Measurements from ENCODE around the gene CHST15.

CHST15 gene

DNA sequence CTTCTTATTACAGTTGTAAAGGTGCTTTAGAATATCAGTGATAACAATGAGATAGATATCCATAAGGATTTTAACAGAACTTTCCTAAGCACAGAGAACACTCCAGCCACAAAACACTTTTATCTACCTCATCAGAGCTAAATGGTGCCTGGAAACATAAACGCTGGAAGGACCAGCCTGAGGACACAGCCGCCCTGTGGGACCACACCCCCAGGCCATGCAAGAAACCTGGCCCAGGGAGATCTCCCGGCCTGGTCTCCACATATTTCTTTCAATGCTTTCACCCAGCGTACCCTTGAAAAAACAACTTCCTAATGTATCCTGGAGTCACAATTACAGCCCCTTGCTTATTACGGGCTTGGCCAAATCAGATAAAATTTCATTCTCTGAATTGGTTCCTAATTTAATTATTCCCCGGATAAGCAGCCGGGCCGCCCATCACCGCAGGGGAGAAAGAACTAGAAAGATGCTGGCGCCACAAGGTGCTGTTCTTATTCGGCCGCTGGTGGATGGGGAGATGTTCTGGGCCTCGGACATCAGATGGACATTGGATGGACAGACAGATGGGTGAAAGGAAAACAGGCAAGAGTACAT, 11.8 kb downstream of the CHST15 start:
- no peak for DNase-seq (ENCODE audit: low read depth)

DNA sequence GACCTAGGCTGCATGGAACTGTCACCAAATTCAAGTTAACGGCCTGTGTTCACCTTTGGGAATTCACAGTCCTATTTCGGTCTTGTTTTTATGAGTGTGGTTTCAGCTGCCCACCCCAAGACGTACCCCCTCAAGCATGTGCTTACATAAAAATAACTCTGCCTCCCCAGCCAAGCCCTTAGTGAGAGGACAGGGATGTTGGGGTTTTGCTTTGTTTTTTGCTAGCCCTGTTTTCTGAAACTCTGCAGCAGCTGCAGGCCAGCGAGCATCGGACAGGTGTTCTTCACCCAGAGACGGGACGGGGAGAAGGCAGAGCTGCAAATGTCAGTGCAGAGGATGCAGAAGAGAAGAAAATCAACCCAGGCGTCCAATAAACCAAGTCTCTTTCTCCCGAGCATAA, 13.5 kb downstream of the CHST15 start:
- DNase-seq (ENCODE audit: low read depth): no peak

DNA sequence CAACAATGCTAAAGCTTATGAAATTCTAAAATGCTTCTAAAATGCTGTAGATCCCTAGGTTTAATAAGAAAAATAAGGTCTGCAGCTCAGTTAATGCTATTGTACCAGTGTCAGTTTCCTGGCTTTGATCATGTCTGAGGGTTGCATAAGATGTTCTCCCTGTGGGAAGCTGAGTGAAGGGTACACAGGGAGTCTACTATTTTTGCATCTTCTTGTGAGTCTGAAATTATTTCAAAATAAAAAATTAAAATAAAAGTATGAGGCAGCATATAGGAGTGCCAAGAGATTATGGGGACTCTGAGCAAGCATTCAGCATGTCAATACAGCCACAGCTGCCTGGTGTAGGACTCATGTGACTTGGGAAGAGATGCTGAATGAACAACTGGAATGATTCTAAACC, 14.7 kb downstream of the CHST15 start:
- no peak for DNase-seq (ENCODE audit: low read depth)

DNA sequence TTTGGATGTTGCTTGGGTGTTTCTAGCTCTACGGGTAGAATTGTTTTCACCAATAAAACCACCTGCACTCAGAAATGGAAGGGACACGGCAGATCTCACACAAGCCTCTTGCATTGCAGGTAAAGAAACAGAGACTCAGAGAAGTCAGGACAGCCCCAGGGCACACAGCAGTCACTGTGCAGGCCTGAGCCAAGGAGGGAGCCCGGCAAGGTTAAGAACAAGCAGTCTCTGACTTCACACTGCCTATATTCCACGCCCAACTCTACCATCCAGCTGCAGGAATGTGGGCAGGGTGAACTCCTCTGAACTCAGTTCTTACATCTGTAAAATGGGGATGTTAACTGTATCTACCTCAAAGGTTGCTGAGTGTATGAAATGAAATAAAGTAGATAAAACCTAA, 15.4 kb downstream of the CHST15 start:
- DNase-seq (ENCODE audit: low read depth): no peak

DNA sequence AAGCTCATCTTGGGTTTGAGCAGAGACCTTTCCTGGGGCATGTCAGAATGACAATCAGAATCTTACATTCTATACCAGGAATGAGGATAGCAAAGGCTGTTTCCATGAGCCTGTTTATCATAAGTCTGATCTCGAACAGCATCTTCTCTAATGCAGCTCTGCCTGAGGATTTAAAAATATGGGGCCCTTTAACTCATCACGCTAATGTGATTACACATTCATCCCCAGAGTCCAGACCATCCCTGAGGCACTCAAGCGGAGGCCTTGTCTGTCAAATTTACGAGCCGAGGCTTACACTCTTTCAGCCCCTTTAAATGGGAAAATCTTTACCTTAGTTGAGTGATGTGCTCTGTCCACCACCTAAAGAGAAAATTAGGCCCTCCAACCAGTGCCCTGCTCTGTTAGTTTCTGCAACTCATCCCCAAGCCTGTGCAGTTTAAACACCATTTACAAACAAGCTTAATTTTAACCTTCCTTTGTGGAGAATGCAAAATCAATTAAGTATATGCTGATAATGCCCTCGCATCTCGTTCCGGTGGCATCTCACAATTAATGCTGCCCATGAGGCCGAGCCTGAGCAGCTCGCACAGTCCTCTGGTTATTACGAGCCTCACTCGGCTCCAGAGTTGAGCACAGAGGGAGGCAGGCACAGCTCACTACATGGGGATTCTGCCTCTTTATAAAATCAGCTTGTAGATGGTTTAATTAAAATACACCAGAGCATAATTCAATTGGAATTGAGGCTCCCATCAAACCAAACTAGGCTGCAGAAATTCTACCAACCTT, 16.0 kb downstream of the CHST15 start:
- DNase-seq (ENCODE audit: low read depth): no peak

DNA sequence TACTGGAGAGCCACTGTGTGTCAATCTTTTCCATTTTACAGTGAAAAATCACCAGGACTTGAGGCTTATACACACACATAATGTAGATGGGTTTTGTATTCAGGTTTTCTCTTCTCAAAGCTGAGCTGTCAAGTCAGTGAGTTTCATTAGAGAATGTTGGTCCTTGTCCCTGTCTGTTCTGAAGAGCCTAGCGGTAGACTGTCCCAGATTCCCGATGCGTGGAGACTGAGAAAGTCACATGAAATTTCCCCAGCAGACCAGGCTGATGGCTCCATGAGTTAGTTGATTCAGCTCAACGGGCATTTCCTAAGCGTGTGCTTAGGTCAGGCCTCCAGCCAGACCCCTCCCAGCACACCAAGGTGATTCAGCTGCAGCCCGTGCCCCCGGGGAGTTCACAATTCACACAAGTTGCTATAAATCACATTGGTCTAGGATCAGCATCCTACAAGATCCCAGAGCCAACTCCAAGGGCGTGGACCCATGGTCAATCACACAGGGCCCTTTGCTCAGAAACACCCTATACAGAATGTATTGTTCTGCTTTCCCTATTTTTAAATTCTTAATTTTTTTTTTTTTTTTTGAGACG, 17.2 kb downstream of the CHST15 start:
- DNase-seq (ENCODE audit: low read depth): no peak

DNA sequence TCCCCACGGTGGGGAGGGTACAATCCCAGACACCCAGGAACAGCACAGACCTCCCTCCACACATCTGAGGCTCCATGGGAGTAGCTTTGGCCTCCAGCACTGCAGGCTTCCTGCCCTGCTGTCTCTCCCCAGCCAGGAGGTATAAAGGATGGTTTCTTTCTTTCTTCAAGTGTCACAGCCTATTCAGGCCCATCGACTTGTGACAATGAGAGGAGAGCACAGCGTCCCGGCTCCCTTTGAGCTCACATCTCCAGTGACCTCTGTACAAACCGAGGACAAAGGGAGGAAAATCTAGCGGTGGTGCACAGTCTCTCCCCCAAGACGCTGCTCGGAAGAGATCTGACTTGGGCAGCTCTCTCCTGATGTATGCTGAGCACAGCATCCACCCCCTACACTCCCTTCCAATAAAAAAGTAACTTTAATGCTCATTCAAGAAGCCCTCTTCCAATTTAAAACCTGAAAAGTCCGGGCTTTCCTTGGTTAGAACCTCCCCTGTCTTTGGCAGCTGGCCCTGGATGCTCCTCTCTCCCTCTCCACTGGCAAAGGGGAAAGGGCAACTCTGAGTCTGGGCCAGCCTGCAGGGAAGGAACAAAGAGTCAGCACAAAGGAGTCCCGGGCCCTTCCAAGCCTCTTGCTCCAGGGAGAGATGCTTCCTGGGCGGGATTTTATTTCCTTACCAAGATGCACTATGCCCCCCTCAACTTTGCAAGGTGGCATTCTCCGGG, 18.0 kb downstream of the CHST15 start:
- no peak for DNase-seq (ENCODE audit: low read depth)

DNA sequence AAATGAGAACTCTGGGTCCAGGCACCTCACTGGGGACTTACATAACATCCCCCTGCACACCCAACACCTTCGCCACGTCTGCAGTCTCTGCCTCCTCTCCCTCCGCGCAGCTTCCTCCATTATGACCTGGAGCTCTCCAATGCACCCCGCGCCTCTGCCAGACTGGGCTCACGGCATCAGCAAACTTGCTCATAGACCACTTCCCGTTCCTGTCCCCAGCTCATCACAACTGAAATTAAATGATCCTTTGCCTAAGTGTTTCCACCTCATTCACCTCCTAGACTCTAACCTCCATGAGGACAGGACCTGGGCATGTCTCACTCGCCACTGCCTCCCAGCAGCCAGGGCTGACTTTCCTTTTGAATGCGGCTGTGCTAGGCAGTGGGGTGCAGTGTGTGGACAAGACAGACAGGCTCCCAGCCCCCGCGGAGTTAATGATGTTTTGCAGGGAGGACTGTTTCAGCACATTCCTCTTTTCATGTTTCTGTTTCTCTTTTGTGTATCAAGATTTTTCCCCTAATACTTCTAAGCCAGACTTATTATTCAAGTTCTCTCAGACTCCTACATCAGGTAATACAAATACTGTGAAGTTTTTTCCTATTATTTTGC, 18.8 kb downstream of the CHST15 start:
- DNase-seq (ENCODE audit: low read depth): no peak

DNA sequence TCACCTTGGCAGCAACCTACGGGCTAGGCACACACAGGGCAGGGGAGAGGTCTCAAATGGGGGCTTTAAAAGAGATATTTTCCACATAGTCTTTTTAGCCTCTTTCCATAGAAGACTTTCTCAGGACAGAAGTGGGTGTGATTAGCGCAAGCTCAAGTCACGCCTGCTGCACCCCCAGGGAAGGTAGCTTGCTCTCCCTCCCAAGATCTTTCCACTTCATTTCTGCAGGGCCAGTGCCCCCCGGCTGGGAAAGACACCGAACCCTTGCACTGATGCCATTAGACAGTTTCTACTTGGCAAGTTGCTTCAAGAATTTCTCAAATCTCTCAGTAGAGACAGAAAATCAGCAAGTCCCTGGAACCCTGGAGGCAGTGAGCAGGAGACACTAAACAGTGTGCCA, 19.4 kb downstream of the CHST15 start:
- no peak for DNase-seq (ENCODE audit: low read depth)

DNA sequence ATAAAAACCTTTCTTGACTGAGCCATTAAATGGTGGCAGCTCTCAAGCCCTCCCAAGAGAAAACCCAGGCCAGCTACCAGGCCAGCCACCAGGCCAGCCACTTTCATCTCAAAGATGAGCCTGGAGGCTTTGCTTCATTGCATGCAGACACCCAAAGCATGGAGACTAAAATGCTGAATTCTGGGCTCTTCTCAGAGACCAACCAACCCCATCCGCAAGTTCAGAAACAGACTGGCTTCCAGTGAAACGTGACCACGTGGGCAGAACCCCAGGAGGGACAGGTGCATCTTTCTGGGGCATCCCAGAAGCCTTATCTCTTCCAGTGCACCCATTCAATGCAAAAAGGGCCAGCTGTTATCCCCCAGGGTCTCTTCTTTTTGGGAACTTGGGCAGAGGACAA, 20.9 kb downstream of the CHST15 start:
- DNase-seq (ENCODE audit: low read depth): no peak

DNA sequence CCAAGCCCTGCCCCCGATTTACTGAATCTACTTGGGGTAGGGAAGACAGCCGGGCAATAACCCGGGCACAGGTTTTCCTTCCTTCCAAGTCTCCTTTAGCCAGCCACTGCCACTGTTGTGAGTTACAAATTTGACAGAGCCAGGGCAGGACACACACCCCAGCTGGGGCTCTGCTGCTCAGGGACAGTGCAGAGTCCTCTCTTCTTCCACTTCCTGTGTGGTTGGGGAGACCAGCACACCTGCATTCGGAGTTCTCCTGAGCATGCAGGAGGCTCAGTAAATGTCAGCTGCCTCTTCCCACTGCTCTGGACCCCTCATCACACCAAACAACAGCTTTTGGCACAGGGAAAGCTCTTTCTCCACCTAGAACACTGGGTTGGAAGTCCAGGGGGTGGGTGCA, 21.3 kb downstream of the CHST15 start:
- DNase-seq (ENCODE audit: low read depth): no peak

DNA sequence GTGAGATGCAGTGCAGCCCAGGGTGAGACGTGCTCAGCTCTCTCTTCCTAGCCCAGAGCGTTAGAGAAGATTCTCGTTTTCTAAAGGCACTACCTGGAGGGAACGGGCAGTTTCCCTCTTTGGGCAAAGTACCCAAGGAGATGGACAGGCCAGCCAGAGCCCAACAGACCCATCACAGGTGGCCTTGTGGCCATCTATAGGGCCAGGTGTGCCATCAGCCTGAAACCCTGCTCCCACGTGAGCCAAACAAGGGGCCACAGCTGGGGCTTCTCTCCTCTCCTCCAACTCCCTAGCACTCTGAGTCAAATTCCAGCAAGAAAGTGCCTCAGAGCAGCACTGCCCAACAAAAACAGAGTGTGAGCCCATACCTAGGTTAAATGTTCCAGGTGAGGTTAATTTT, 22.3 kb downstream of the CHST15 start:
- DNase-seq (ENCODE audit: low read depth): no peak

DNA sequence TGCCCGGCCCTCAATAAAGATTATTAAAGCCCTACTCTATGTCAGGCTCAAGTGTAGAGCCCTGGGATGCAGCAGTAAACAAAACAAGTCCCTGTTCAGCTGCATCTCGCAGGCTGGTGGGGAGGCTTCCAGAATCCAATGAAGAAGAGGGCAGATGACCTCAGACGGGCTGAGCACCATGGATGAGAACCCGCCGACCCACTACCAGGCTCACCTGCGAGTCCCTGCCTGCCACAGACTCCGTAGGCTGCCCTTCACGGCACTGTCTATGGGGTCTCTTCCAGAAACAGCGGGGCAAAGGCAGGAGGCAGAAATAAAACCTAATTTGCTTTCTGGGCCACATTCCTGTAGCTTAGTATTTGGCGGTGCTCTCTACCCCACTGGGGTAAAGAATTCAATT, 22.7 kb downstream of the CHST15 start:
- no peak for DNase-seq (ENCODE audit: low read depth)

DNA sequence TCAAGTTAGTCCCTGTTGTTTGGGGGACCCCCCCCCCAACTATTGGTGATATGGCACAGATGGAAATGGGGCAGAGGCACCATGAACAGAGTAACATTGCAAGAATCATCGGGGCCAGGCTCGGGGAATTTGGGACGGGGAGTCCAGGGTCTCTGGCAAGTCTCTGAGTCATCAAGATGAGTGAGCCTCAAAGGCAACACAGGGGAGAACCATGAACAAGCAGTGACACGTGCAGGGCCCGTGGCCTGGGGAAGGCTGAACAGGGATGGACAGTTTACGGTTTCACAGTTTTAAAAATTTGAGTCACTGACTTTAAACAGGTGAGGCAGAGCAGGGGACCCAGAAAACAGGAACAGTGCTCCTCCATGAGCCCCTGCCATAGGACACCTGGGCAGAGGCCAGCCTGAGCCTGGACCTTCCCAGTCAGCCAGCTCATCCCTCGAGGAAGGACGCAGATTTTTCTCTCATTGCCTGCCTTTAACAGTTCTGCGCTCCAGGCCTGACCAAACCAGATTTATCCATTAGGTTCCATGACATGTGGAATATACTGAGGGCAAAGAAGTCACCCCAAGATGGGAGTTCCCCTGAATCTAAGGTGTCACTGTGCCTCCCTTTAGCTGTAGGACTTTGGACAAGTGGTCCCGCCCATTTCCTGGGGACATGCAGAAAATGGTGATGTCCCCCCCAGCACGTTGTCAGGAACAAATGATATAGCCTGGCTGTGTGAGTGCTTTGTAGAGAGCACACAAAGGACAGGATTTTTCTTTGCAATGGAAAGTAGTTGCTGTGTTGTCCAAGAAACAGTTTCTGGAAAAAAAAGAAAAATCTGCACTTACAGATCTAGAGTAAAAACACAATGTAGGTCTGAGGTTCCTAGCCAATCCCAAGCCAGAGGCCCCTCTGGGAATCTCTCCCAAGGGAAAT, 23.8 kb downstream of the CHST15 start:
- DNase-seq (ENCODE audit: low read depth): no peak

DNA sequence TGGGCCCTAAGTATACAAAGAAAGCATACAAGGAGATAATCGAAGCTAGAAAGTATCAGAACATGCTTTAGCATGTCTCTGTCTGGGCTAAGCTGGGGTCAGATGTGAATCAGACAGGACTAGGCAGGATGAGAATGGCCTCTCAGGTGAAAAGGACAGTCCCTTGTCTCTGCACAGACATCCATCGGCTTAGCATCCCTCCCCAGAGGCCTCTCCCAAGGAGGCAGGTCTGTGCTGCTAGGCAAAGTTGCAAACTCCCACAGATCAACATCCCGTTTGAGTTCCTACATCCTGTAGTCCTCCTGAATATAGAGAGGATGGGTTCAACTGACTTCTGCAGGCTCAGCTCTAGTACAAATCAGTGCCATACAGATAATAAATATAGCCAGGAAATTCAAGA, 24.5 kb downstream of the CHST15 start:
- no peak for DNase-seq (ENCODE audit: low read depth)

DNA sequence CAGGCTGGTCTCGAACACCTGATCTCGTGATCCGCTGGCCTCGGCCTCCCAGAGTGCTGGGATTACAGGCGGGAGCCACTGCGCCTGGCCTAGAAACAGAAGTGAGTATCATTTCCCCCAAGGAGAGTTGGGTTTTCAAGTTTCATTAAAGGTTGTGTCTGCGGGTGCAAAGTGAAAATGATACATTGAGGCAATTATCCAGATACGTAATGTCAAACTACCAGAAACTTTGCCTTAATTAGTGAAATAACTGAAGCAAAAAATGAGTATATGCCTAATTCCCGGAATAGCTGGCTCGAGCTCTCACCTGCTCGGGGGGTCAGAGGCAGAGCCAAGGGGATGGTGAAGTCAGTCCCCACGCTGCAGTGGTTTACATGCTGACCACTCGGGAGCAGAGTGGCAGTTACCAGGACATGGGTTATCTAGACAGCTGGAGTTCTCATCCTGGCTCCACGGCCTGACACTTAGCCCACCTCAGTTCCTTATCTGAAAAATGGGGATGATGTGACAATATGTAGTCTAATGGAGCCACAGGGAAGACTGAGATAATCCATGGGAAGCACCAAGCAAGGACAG, 25.5 kb downstream of the CHST15 start:
- DNase-seq (ENCODE audit: low read depth): no peak

DNA sequence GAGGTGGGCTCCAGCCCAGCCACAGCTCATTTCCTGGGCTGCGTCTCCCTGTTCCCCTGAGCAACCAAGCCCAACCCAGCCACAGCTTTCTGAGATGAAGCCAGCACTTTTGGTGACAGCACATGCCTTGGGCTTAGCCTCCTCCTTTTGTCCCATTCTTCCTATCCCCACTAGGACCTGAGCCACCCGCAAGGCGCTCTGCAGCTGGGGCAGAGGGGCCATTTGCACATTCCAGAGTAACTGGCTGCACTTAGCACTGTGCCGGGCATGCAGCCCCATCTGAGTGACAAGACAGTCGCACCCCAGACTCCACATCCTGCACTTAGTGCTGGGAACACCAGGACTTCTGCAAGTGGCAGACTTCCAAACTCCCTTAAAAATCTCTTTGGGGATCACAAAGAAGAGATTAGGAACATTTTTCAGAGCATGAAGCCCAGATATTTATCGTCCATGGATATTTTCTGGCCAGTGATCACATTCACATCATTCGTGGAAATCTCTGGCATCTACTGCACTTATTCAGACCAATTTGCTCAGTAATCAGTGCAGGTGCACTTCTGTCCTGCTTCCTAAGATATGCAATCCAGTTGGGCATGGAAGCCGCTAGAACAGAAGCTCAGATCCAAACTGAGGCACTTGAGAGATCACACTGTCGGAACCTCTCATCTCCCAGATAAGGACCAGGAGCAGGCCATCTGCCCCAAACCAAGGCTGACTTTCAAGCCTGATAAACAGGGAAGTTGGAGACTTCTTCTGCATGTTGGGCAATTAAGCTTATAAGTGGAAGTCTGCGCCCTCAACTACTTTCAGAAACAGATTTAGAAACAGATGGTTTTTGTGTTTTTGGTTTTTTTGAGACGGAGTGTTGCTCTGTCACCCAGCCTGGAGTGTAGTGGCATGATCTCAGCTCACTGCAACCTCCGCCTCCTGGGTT, 26.4 kb downstream of the CHST15 start:
- DNase-seq (ENCODE audit: low read depth): no peak

DNA sequence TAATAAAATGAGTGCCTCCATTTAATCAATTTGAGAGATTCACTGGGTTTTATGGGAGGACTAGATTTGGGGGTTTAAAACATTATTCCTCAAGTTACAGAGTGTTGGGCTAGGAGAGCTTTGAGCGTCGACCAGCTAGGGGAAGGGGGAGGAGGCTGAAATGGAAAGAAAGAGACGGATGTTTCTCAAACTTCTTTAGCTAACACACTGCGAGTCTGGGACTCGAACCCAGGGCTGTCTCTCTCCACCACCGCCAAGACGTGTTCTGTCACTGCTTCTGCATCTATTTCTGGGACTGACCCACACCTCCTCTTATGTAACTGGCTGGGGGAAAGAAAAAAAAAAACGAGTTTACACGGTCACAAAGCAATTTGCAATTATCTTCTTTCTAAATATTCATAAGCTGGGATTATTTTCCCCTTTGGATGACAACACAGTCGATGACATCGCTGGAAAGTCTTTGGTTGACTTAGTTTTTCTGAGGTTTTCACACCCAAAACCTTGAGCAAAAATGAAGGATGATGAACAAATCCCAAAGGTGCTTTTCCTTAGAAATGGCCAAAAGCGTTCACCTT, 27.2 kb downstream of the CHST15 start:
- no peak for DNase-seq (ENCODE audit: low read depth)

DNA sequence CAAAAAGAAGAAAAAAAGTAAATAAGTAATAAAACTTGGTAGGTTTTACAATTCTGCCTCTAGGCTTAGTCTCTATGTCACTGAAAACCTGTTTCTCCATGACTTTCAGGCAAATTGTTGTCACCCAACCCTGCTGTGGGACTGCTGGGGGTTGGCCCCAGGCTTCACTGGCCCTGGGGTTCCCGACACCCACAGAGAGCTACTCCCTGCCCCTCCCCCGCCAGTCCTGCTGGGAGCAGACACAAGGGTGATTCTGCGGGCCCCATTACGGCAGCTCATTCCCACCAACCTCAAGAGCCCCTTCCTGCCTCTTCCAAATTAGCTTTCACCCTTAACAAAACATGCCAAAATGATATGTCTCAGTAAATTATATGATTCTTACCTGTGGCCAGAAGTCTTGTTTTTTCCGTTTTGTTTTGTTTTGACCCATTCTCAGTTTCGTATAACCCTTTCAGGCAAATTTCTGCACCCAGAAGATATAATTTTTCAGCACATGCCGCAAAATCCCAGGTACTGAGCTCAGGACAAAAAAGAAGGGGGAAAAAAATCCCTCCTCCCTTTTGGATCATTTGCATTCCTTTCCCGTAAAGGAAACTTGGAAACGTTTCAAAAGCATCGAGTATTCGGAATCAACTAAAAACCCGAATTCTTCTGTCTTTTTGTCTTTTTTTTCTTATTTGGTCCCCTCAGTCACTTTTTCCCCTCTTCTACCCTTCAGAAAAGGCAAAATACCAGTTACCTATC, 27.8 kb downstream of the CHST15 start:
- DNase-seq (ENCODE audit: low read depth): no peak
